Activated T-cell treated with anti-CD3 and anti-CD28 coated beads for 4 hours (primary cell): ENCODE measurements around the gene ARPC5L.
"Not testable (repeated sequence)": the region's sequence is repeated elsewhere in the genome, so short reads cannot be mapped to it uniquely, and the experiment has no call there.

Source experiments
- DNase-seq: peaks from one replicate; pipeline ENCODE4 v3.0.0-alpha.2; 2020

The ARPC5L gene

GRCh38 chr9:124894741-124895170 lies 32.8 kb downstream of the ARPC5L start:
- DNase-seq: peak; percentile 17

DNA sequence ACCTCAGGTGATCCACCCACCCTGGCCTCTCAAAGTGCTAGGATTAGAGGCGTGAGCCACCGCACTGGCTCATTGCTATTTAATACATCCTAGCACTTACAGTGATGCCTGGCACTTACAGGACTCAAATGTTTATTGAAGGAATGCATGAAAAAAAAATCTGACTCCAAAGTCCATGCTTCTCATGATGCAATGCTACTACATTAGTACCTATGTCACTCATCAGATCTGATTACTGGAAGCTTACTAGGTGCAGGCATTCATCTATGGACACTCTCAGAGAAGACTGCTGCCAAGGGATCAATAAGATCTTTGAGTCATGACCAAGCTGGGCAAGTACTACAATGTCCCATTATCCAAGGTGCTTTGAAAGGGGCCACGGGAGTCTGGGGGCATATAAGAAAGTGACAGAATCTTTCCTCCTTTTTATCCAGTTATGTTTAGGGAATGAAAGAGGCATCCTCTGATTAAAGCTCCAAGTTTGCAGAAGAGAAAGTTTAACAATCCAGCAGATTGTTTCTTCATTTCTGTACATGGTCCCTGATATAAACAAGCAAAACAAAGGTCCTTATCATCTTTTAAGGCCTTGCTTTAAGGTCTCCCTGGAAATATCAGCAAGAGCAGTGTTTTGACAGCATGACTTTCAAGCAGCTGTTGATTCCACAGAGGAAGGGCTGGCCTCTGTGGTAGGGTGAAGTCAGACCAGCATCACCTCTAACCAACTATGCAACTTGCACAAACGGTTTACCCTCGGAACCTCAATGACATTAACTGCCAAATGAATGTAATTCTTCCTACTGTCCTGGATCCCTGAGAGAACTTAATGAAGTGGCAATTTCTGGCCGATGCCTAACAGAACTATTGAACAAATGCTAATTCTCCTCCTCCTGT lies 35.9 kb downstream of the ARPC5L start:
- no peak for DNase-seq

DNA sequence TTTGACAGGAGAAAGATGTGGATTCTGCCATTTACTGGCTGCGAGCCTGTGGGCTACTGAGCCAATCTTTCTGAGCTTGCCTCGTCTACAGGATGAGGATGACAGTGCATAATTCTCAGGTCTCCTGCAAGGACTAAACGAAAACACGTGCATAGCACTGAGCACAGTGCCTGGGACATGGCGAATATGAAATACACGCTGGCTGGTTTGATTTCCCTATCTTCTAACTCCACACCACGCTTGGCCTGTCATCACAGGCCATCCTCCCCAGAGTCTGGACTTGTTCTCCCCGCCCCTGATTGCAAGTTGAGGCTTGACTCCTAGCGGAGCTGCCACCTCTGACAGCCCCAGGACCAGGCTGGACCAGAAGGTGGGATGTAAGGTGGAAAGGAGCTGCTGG lies 37.9 kb downstream of the ARPC5L start:
- no peak for DNase-seq

- DNase-seq: no peak
These were observed 45.0 kb downstream of the ARPC5L start for GRCh38 chr9:124906966-124907365.

GRCh38 chr9:124908098-124908497 lies 46.2 kb downstream of the ARPC5L start:
- no peak for DNase-seq

DNA sequence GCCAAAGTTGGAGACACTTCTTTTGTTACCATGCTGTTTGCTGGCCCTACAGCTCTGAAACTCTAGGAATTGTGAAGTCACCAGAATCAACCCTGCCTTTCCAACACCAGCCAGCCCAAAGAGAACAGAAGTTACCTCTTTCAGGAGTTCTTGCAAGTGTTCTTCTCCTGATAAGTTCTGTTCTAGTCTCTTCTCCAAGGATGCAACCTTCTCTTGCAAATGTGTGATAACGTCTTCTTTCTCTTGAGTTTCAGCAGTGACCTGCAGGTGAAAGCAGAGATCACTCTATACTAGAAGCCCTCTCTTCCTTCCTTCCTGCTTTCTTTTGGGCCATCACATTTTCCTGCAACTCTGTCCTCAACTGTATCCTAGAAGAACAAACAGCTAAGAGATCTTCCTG lies 49.8 kb downstream of the ARPC5L start:
- no peak for DNase-seq

GRCh38 chr9:124913378-124913777 lies 51.4 kb downstream of the ARPC5L start:
- DNase-seq: no peak

DNA sequence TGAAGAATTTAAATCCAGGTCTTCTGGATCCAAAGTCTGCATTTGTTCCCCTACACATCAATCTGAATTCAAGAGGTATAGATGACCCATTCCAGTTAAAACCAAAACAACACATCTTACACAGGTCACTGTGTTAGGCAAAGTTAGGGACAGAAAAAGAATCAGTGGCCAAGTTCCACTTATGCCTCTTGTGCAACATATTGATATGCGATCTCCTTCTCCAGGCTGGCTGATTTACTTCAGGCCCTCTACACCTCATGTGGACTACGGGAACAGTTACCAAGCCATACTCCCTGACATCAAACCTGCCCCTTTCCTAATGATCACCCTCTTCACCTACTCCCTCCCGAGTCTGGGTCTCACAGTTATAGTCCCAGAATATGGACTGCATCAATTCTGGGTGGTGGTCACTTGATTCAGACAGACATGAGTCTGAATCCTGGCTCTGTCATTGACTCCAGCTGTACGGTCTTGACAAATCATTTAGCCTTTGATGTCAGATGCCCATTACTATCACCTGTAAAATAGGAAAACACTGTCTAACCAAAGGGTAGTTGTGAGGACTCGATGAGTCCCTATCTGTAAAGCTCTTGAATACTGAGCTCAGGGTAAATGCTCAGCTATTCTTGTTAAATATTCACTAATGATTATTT lies 52.9 kb downstream of the ARPC5L start:
- no peak for DNase-seq

DNA sequence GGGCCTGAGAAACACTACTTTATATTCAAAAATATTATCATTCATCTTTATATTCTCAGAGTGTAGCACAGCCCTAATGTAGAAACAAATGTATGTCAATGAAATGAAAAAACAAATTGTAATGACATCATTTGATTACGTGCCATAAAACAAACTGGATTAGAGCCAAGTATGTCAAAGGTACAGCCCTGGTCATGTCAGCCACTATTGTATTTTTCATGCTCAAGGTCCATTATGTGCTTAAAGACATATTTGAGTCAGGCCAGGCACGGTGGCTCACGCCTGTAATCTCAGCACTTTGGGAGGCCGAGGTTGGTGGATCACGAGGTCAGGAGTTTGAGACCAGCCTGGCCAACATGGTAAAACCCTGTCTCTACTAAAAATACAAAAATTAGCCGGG lies 58.5 kb downstream of the ARPC5L start:
- DNase-seq: not testable (repeated sequence)
